COLO829 (cell line): Measurements from ENCODE around the gene PLEKHN1.
"Not testable (repeated sequence)": the region's sequence is repeated elsewhere in the genome, so short reads cannot be mapped to it uniquely, and the experiment has no call there.

Experiments
- DNase-seq: peaks from one replicate; pipeline ENCODE4 v3.0.0; 2012; ENCODE audit warnings: low spot score

PLEKHN1 gene

GRCh38 chr1:943545-944340 is 22.5 kb upstream of the PLEKHN1 start:
- DNase-seq: no peak

- no peak for DNase-seq
Observed at GRCh38 chr1:944341-945325, 21.6 kb upstream of the PLEKHN1 start.

GRCh38 chr1:945688-946556 is 20.4 kb upstream of the PLEKHN1 start:
- DNase-seq: no peak

- not testable (repeated sequence) for DNase-seq
Observed at GRCh38 chr1:946811-947210, 19.5 kb upstream of the PLEKHN1 start.

- no peak for DNase-seq
Observed at GRCh38 chr1:947958-948357, 18.3 kb upstream of the PLEKHN1 start.

- no peak for DNase-seq
Observed at GRCh38 chr1:950268-950667, 16.0 kb upstream of the PLEKHN1 start.

- no peak for DNase-seq
Observed at GRCh38 chr1:950881-951280, 15.4 kb upstream of the PLEKHN1 start.

GRCh38 chr1:951364-951763 is 14.9 kb upstream of the PLEKHN1 start:
- DNase-seq: no peak

GRCh38 chr1:952201-952600 is 14.1 kb upstream of the PLEKHN1 start:
- no peak for DNase-seq

- no peak for DNase-seq
Observed at GRCh38 chr1:952603-953002, 13.7 kb upstream of the PLEKHN1 start.

- DNase-seq: no peak
Observed at GRCh38 chr1:953524-954320, 12.6 kb upstream of the PLEKHN1 start.

- DNase-seq: no peak
Observed at GRCh38 chr1:954927-955326, 11.4 kb upstream of the PLEKHN1 start.

GRCh38 chr1:955474-955873 is 10.8 kb upstream of the PLEKHN1 start:
- DNase-seq: no peak

GRCh38 chr1:956636-957035 is 9.6 kb upstream of the PLEKHN1 start:
- DNase-seq: no peak

- peak; percentile 75 for DNase-seq
Observed at GRCh38 chr1:958823-959730, 7.2 kb upstream of the PLEKHN1 start, which contains the start of gene NOC2L. NOC2L (minus strand) TSS chr1:959256; CDS start chr1:959240, 16 bp downstream.

GRCh38 chr1:959731-960362 is 6.4 kb upstream of the PLEKHN1 start:
- no peak for DNase-seq

- DNase-seq: no peak
Observed at GRCh38 chr1:960363-961131, 5.7 kb upstream of the PLEKHN1 start, which contains the start of gene KLHL17. KLHL17 (plus strand) TSS chr1:960584; CDS start chr1:960694, 110 bp downstream.

- DNase-seq: no peak
Observed at GRCh38 chr1:961132-961669, 5.1 kb upstream of the PLEKHN1 start.
